OCI-LY7 (cell line): ENCODE data around the gene NR3C1. TPM values are rescaled to one million over a fixed set of nuclear protein-coding genes. Genes with fewer than 3 reads are reported as not detected.

Experiments
- BruUV-seq: library from RNA; stranded (reverse); fragments of 400-500 nt; replicated peaks from 2 replicates; lab custom pipeline; 2021; lab: Mats Ljungman, UMichigan
- CTCF ChIA-PET: fragments of 300-600 bp; sonication (Branson Sonifier 250); formaldehyde crosslinking; loops from one replicate; lab custom pipeline; 2022; ENCODE audit warnings: antibody characterized with exemption; ENCODE audit not compliant: unreplicated experiment; lab: Charles Lee
- POLR2A ChIA-PET: fragments of 300-600 bp; sonication (Branson Sonifier 250); formaldehyde crosslinking; loops from one replicate; lab custom pipeline; 2022; ENCODE audit warnings: antibody characterized with exemption; lab: Charles Lee
- DNase-seq: peaks from one replicate; pipeline ENCODE4 v3.0.0-alpha.2; 2015; ENCODE audit warnings: low spot score
- H2AFZ ChIP-seq: fragments of 200-600 bp; sonication (generic), shearing (Covaris generic); 2 replicates; pipeline ENCODE4 v1.6.1; 2014; ENCODE audit warnings: mild to moderate bottlenecking, antibody characterized with exemption, low read length, moderate library complexity
- H3K27ac ChIP-seq: fragments of 200-600 bp; sonication (generic); 2 replicates; pipeline ENCODE4 v1.5.1; 2014; ENCODE audit warnings: mixed run types, low read depth, mild to moderate bottlenecking, moderate library complexity, low read length, inconsistent platforms; ENCODE audit not compliant: poor library complexity, severe bottlenecking
- H3K36me3 ChIP-seq: fragments of 200-600 bp; sonication (generic); 2 replicates; pipeline ENCODE4 v1.6.1; 2014; ENCODE audit warnings: mild to moderate bottlenecking, antibody characterized with exemption, low read length, moderate library complexity, mixed read lengths; ENCODE audit not compliant: insufficient read depth
- H3K4me1 ChIP-seq: fragments of 200-600 bp; sonication (generic); 2 replicates; pipeline ENCODE4 v1.5.1; 2014; ENCODE audit warnings: mild to moderate bottlenecking, low read length; ENCODE audit not compliant: insufficient read depth, poor library complexity, severe bottlenecking
- H3K4me2 ChIP-seq: fragments of 200-600 bp; sonication (generic); 2 replicates; pipeline ENCODE4 v1.6.1; 2014; ENCODE audit warnings: mild to moderate bottlenecking, low read length
- H3K4me3 ChIP-seq: fragments of 200-600 bp; sonication (generic); 2 replicates; pipeline ENCODE4 v1.5.1; 2014; ENCODE audit warnings: mild to moderate bottlenecking, low read depth, low read length; ENCODE audit not compliant: poor library complexity, severe bottlenecking
- H3K79me2 ChIP-seq: fragments of 200-600 bp; sonication (generic); 2 replicates; pipeline ENCODE4 v1.6.1; 2016; ENCODE audit warnings: low read depth, mild to moderate bottlenecking, low read length, moderate library complexity, mixed read lengths; ENCODE audit not compliant: insufficient read depth
- H3K9me2 ChIP-seq: fragments of 200-600 bp; sonication (generic); 2 replicates; pipeline ENCODE4 v1.6.1; 2016; ENCODE audit warnings: mild to moderate bottlenecking, low read length, mixed read lengths; ENCODE audit not compliant: insufficient read depth
- H3K9me3 ChIP-seq: fragments of 200-600 bp; sonication (generic); 2 replicates; pipeline ENCODE4 v1.6.1; 2014; ENCODE audit warnings: mild to moderate bottlenecking, mixed run types, low read length, mixed read lengths
- H4K20me1 ChIP-seq: fragments of 200-600 bp; sonication (generic); 2 replicates; pipeline ENCODE4 v1.6.1; 2014; ENCODE audit warnings: mild to moderate bottlenecking, antibody characterized with exemption, low read length, moderate library complexity, mixed read lengths; ENCODE audit not compliant: insufficient read depth
- CTCF ChIP-seq: fragments of 200-600 bp; sonication (generic); conservative IDR thresholded peaks from 2 replicates; pipeline ENCODE4 v1.5.1; 2014; ENCODE audit warnings: mild to moderate bottlenecking, antibody characterized with exemption, low read length, moderate library complexity, mixed read lengths
- EZH2phosphoT487 ChIP-seq: fragments of 200-600 bp; sonication (generic); IDR thresholded peaks from 2 replicates; pipeline ENCODE4 v1.6.1; 2018; ENCODE audit warnings: low read depth, borderline replicate concordance, mild to moderate bottlenecking, mixed run types, antibody characterized with exemption, low read length, moderate library complexity, mixed read lengths
- intact Hi-C: fragments of 100-400 bp; cut with micrococcal nuclease; formaldehyde crosslinking; loops from one replicate; pipeline ENCODE4 v1.10.0; 2022; ENCODE audit not compliant: unreplicated experiment
- total RNA-seq, 2 experiments: library from RNA; depleted of rRNA in 1 of 2; stranded (reverse); fragments of >200 nt in 1 of 2; shearing (Covaris generic) in 1 of 2; gene quantifications; 2 replicates each; pipeline ENCODE4 v1.2.3, GENCODE V29; 2014 to 2022

NR3C1 gene
- total RNA-seq, 2 experiments from 2014 or later = 45.6 to 106 TPM

GRCh38 chr5:143398053-143398355 lies 5.5 kb downstream of the NR3C1 start:
- no peak overlapping the region for H2AFZ ChIP-seq
- H3K4me2 ChIP-seq = peak overlapping the region; percentile 92
- H3K27ac ChIP-seq = peak overlapping the region; percentile 43
- DNase-seq = no peak
- CTCF ChIA-PET = no interaction called here
- peaks cover 57% of the 10 kb centered on the region for H3K4me1 ChIP-seq
- H4K20me1 ChIP-seq = peaks cover 73% of the 10 kb centered on the region; the same call in 1 of the 2 replicates
- H3K4me3 ChIP-seq = peak overlapping the region; percentile 91
- H3K36me3 ChIP-seq = peaks cover 51% of the 10 kb centered on the region
- no peaks in the 10 kb centered on the region for H3K9me2 ChIP-seq
- TF ChIP-seq EZH2phosphoT487 (no peak), CTCF (no peak)
- POLR2A ChIA-PET = interaction anchor here (0.6 to 5.4 kb wide), 8 partner anchors 15 to 404 kb away, joined by 3 to 39 read pairs (median 5); no protein-coding TSS in a partner anchor
- intact Hi-C loops = no loop called here
- BruUV-seq = no TSS peak
- no peaks in the 10 kb centered on the region for H3K9me3 ChIP-seq
- peaks cover 100% of the 10 kb centered on the region for H3K79me2 ChIP-seq

- Histone ChIP-seq H3K9me3 (no peaks in the 10 kb centered on the region), H3K4me1 (peaks cover 57% of the 10 kb centered on the region), H3K79me2 (peaks cover 100% of the 10 kb centered on the region), H3K4me3 (peak overlapping the region; percentile 91), H4K20me1 (peaks cover 76% of the 10 kb centered on the region; the same call in 1 of the 2 replicates), H3K36me3 (peaks cover 56% of the 10 kb centered on the region), H2AFZ (no peak overlapping the region), H3K27ac (peak overlapping the region; percentile 34), H3K9me2 (no peaks in the 10 kb centered on the region), H3K4me2 (peak overlapping the region; percentile 92)
- CTCF ChIA-PET = interaction anchor here (0.9 kb wide), 1 partner anchor 13 kb away, joined by 3 read pairs; no protein-coding TSS in a partner anchor
- DNase-seq = no peak
- BruUV-seq = no TSS peak
- no peak for TF ChIP-seq CTCF
- no peak for TF ChIP-seq EZH2phosphoT487
- POLR2A ChIA-PET = interaction anchor here (0.6 to 5.4 kb wide), 8 partner anchors 16 to 395 kb away, joined by 3 to 39 read pairs (median 4); no protein-coding TSS in a partner anchor
- intact Hi-C loops = no loop called here
Measured at GRCh38 chr5:143397302-143398052, 6.0 kb downstream of the NR3C1 start.
